ENCODE measurements around the gene MAST4.

DNA sequence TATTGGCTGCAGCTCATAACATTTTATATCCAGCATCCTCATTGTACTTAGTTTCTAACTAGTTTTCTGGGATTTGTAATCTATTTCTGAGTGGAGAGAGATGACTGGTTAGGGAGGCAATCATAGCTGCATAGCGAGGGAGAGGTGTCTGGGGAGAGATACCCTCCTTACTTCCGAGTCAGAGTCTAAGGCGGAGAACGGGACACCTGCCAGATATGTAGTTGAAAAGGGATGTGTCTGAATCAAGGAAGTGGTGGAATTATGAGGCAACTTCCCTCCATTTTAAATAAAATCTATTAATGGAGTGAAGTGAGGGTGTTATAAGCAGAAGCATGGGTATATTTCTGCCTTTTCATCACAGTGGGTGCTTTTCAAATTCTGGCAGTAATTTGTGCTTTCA is 126.5 kb downstream of the MAST4 start:
- TF ChIP-seq, protein P1, sequence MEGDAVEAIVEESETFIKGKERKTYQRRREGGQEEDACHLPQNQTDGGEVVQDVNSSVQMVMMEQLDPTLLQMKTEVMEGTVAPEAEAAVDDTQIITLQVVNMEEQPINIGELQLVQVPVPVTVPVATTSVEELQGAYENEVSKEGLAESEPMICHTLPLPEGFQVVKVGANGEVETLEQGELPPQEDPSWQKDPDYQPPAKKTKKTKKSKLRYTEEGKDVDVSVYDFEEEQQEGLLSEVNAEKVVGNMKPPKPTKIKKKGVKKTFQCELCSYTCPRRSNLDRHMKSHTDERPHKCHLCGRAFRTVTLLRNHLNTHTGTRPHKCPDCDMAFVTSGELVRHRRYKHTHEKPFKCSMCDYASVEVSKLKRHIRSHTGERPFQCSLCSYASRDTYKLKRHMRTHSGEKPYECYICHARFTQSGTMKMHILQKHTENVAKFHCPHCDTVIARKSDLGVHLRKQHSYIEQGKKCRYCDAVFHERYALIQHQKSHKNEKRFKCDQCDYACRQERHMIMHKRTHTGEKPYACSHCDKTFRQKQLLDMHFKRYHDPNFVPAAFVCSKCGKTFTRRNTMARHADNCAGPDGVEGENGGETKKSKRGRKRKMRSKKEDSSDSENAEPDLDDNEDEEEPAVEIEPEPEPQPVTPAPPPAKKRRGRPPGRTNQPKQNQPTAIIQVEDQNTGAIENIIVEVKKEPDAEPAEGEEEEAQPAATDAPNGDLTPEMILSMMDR (optimal IDR thresholded peaks at IDR 0.05 in 1 of 3, IDR thresholded peaks at IDR 0.05 in 1 of 3, conservative IDR thresholded peaks at IDR 0.05 in 1 of 3; ENCODE audit: extremely low read depth in 1 of 3, insufficient read depth in 2 of 3, low read length in 3 of 3) = no peak
- TF ChIP-seq EZH2 (IDR thresholded peaks at IDR 0.05; ENCODE audit: low read length) = no peak

All from keratinocyte (primary cell).